Hepatocyte (in vitro differentiated cells): Measurements from ENCODE around the gene HNF1A. TPM values are rescaled to one million over a fixed set of nuclear protein-coding genes. Genes with fewer than 3 reads are reported as not detected.

ENCODE experiments used
- DNase-seq: peaks from one replicate; pipeline ENCODE4 v3.0.0-alpha.2; 2016; ENCODE audit warnings: low spot score
- H2AFZ ChIP-seq: fragments of 200-600 bp; sonication (generic); 2 replicates; pipeline ENCODE4 v1.6.0; 2016; ENCODE audit warnings: antibody characterized with exemption, mild to moderate bottlenecking
- H3K27ac ChIP-seq: fragments of 200-600 bp; sonication (generic); 2 replicates; pipeline ENCODE4 v1.5.1; 2016; ENCODE audit warnings: mild to moderate bottlenecking
- H3K27me3 ChIP-seq: fragments of 200-600 bp; sonication (generic); 2 replicates; pipeline ENCODE4 v1.6.1; 2016
- H3K36me3 ChIP-seq: fragments of 200-600 bp; sonication (generic); replicated peaks from 2 replicates; pipeline ENCODE4 v1.5.1; 2016; ENCODE audit warnings: low read depth; ENCODE audit not compliant: insufficient read depth
- H3K4me1 ChIP-seq: fragments of 200-600 bp; sonication (generic); 2 replicates; pipeline ENCODE4 v1.5.1; 2016; ENCODE audit warnings: mild to moderate bottlenecking, moderate library complexity; ENCODE audit not compliant: insufficient read depth
- H3K4me2 ChIP-seq: fragments of 200-600 bp; sonication (generic); 2 replicates; pipeline ENCODE4 v1.6.0; 2016
- H3K4me3 ChIP-seq: fragments of 200-600 bp; sonication (generic); 2 replicates; pipeline ENCODE4 v1.5.1; 2016; ENCODE audit warnings: mild to moderate bottlenecking
- H3K79me2 ChIP-seq: fragments of 200-600 bp; sonication (generic); 2 replicates; pipeline ENCODE4 v1.6.0; 2017; ENCODE audit warnings: mild to moderate bottlenecking
- H3K9me2 ChIP-seq: fragments of 200-600 bp; sonication (generic); replicated peaks from 2 replicates; pipeline ENCODE4 v1.6.0; 2017; ENCODE audit warnings: mild to moderate bottlenecking; ENCODE audit not compliant: insufficient read depth
- H3K9me3 ChIP-seq: fragments of 200-600 bp; sonication (generic); 2 replicates; pipeline ENCODE4 v1.5.1; 2016; ENCODE audit warnings: low read depth, mild to moderate bottlenecking
- H4K20me1 ChIP-seq: fragments of 200-600 bp; sonication (generic); 2 replicates; pipeline ENCODE4 v1.6.0; 2016; ENCODE audit warnings: mild to moderate bottlenecking; ENCODE audit not compliant: insufficient read depth, poor library complexity, severe bottlenecking
- CTCF ChIP-seq: fragments of 200-600 bp; sonication (generic); IDR thresholded peaks from 2 replicates; pipeline ENCODE4 v1.5.1; 2016; ENCODE audit warnings: antibody characterized with exemption, mild to moderate bottlenecking; ENCODE audit not compliant: poor library complexity
- EZH2 ChIP-seq: fragments of 200-600 bp; sonication (generic); IDR thresholded peaks from 2 replicates; pipeline ENCODE4 v1.6.1; 2016; ENCODE audit warnings: antibody characterized with exemption, mild to moderate bottlenecking, borderline replicate concordance
- EZH2phosphoT487 ChIP-seq: fragments of 200-600 bp; sonication (generic); IDR thresholded peaks from one replicate; pipeline ENCODE4 v1.6.1; 2018; ENCODE audit warnings: antibody characterized with exemption, mild to moderate bottlenecking, low read depth, moderate library complexity; ENCODE audit not compliant: unreplicated experiment, severe bottlenecking
- WGBS: methylation state at CpG from one replicate; pipeline ENCODE4 v1.1.6; 2016; ENCODE audit warnings: low lambda C conversion rate; ENCODE audit errors: missing lambda C conversion rate; 5-methylcytosine and 5-hydroxymethylcytosine counted together
- polyA plus RNA-seq: library from polyadenylated mRNA; unstranded; fragments of >200 nt; fragmentation: Nextera tagmentation; extraction: Ambion mirVana; gene quantifications from 2 replicates; pipeline ENCODE4 v1.2.1, GENCODE V29; 2016
- total RNA-seq: library from RNA; depleted of rRNA; stranded (reverse); fragments of >200 nt; gene quantifications from 2 replicates; pipeline ENCODE4 v1.2.3, GENCODE V29; 2014

HNF1A gene
- total and polyA plus RNA-seq, 2 experiments from 2014 or later = 16.7 to 23.9 TPM

- Histone ChIP-seq H3K36me3 (no peaks in the 10 kb centered on the region), H3K79me2 (no peaks in the 10 kb centered on the region), H3K9me2 (no peaks in the 10 kb centered on the region), H4K20me1 (no peaks in the 10 kb centered on the region), H3K27me3 (no peaks in the 10 kb centered on the region), H2AFZ (no peak overlapping the region), H3K9me3 (no peaks in the 10 kb centered on the region), H3K4me1 (no peaks in the 10 kb centered on the region), H3K4me2 (no peak overlapping the region), H3K4me3 (no peak overlapping the region), H3K27ac (no peak overlapping the region)
- 88% methylated on average over 9 of the region's 9 CpGs for WGBS
- TF ChIP-seq EZH2phosphoT487 = no peak
- TF ChIP-seq EZH2 = no peak
- TF ChIP-seq CTCF = no peak
- no peak for DNase-seq
Observed at GRCh38 chr12:120997448-120997847, 19.1 kb downstream of the HNF1A start.

GRCh38 chr12:120998435-120998834, 20.1 kb downstream of the HNF1A start:
- Histone ChIP-seq H3K27me3 (no peaks in the 10 kb centered on the region), H3K9me3 (no peaks in the 10 kb centered on the region), H3K27ac (no peak overlapping the region), H3K4me2 (no peak overlapping the region), H4K20me1 (no peaks in the 10 kb centered on the region), H3K36me3 (no peaks in the 10 kb centered on the region), H3K9me2 (no peaks in the 10 kb centered on the region), H3K79me2 (no peaks in the 10 kb centered on the region), H2AFZ (no peak overlapping the region), H3K4me1 (no peaks in the 10 kb centered on the region), H3K4me3 (no peak overlapping the region)
- WGBS = 85% methylated on average over 3 of the region's 3 CpGs
- DNase-seq = no peak
- no peak for TF ChIP-seq CTCF
- TF ChIP-seq EZH2 = no peak
- TF ChIP-seq EZH2phosphoT487 = no peak

GRCh38 chr12:120999191-121000120, 21.1 kb downstream of the HNF1A start:
- TF ChIP-seq CTCF = no peak
- TF ChIP-seq EZH2 = no peak
- Histone ChIP-seq H2AFZ (no peak overlapping the region), H3K27ac (no peak overlapping the region), H3K36me3 (no peaks in the 10 kb centered on the region), H3K4me1 (no peaks in the 10 kb centered on the region), H3K9me3 (no peaks in the 10 kb centered on the region), H4K20me1 (no peaks in the 10 kb centered on the region), H3K4me2 (no peak overlapping the region), H3K4me3 (no peak overlapping the region), H3K9me2 (no peaks in the 10 kb centered on the region), H3K79me2 (no peaks in the 10 kb centered on the region), H3K27me3 (no peaks in the 10 kb centered on the region)
- no peak for DNase-seq
- WGBS = 66% methylated on average over 14 of the region's 23 CpGs
